Measurements from ENCODE around the gene ZNF638. TPM values are rescaled to one million over a fixed set of nuclear protein-coding genes. Genes with fewer than 3 reads are reported as not detected.

ZNF638 gene
- total and polyA plus RNA-seq, 2 of the 8 experiments (the other 6 are each of a cell fraction or from before 2014, with no cell fraction given), result 45.3 to 143 TPM

DNA sequence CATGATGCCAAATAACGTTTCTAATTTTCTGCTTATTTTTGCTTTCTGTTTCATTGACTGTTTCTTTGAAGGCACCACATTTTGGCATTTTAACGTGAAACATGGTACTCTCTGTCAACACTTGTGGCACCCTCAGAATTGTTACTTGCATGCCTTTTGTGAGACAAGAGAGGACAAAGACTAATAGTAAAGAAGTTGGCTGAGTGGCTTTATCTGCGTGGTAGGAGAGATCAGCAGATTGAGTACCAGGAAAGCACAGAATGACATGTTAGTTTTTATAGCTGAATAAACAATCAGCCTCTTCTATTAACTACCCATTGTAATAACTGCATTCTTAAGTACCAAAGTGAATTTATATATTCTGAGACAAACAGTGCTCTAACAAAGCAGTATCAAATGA, 8.6 kb downstream of the ZNF638 start:
- Histone ChIP-seq H3K79me2 (ENCODE audit: control insufficient read depth in 1 of 2, insufficient read depth in 2 of 2, low read length in 2 of 2) (peaks cover 16 to 99% of the 10 kb centered on the region in 2 experiments), H4K5ac (ENCODE audit: insufficient read length, low read depth, low read length) (no peak overlapping the region), H3K56ac (replicated peaks; ENCODE audit: insufficient read length, low read depth, low read length) (no peak overlapping the region), H3K79me1 (ENCODE audit: low read depth, low read length) (0 out of 2 replicates have a peak, but pooled peaks cover under 1% of the 10 kb centered on the region), H2BK12ac (ENCODE audit: low read depth, low read length) (no peak overlapping the region), H3K4me2 (ENCODE audit: insufficient read depth in 1 of 2, low read depth in 2 of 2, low read length in 2 of 2) (no peak overlapping the region), H4K91ac (replicated peaks; ENCODE audit: insufficient read length, low read length) (no peak overlapping the region), H2AFZ (ENCODE audit: low read length) (no peak overlapping the region), H3K14ac (ENCODE audit: insufficient read length) (no peak overlapping the region), H3K27me3 (replicated peaks in 1 of 4; ENCODE audit: control insufficient read depth in 3 of 4, extremely low read depth in 1 of 4, insufficient read depth in 3 of 4, low read length in 3 of 4) (no peaks in the 10 kb centered on the region), H3K36me3 (ENCODE audit: control insufficient read depth in 2 of 4, insufficient read depth in 4 of 4, low read length in 3 of 4) (no peaks in the 10 kb centered on the region), H3K23ac (ENCODE audit: insufficient read length) (no peak overlapping the region), H3K9ac (replicated peaks in 1 of 4; ENCODE audit: extremely low read depth in 1 of 4, low read depth in 3 of 4, low read length in 3 of 4) (no peak overlapping the region), H3K9me3 (ENCODE audit: insufficient read depth in 2 of 2, low read depth in 1 of 2, low read length in 1 of 2) (no peaks in the 10 kb centered on the region), H3K27ac (ENCODE audit: low read depth, low read length) (no peak overlapping the region), H2BK5ac (ENCODE audit: low read depth, low read length) (no peak overlapping the region), H2AK5ac (ENCODE audit: low read depth, low read length) (no peak overlapping the region), H3K4me1 (replicated peaks in 1 of 4; ENCODE audit: control insufficient read depth in 3 of 4, insufficient read depth in 4 of 4, low read length in 3 of 4) (no peaks in the 10 kb centered on the region; a peak in 2 of 7 replicates), H2BK120ac (replicated peaks; ENCODE audit: low read depth, low read length) (no peak overlapping the region), H2BK20ac (ENCODE audit: low read length) (no peak overlapping the region), H3K18ac (ENCODE audit: extremely low read depth, low read length) (no peak overlapping the region), H3K23me2 (ENCODE audit: low read depth, low read length) (no peaks in the 10 kb centered on the region), H2BK15ac (ENCODE audit: low read length) (no peak overlapping the region), H3K4me3 (ENCODE audit: extremely low read depth in 1 of 4, insufficient read depth in 2 of 4, low read depth in 3 of 4, low read length in 4 of 4) (no peak overlapping the region), H4K20me1 (replicated peaks in 1 of 2; ENCODE audit: control insufficient read depth in 1 of 2, insufficient read depth in 2 of 2, low read length in 2 of 2) (peaks cover 16 to 26% of the 10 kb centered on the region in 2 experiments), H3K4ac (replicated peaks; ENCODE audit: insufficient read length, low read depth, low read length) (no peak overlapping the region), H4K8ac (ENCODE audit: extremely low read depth, insufficient read depth, low read length) (no peak overlapping the region)
- ChIA-PET CTCF (ENCODE audit: partially characterized antibody) (interaction anchor here (1.0 kb wide), 1 partner anchor 8 kb away, joined by 4 read pairs; the partner anchor contains the start of gene ZNF638), POLR2A (ENCODE audit: partially characterized antibody) (interaction anchor here (1.4 kb wide), 1 partner anchor 8 kb away, joined by 7 read pairs; the partner anchor contains the start of gene ZNF638)
- DNase-seq (ENCODE audit: low read depth in 1 of 2, low spot score in 2 of 2) (no peak), FAIRE-seq (no peak)
- 78% methylated on average over 3 of the region's 3 CpGs; no CpG with 5 or more reads in 1 of the 2 experiments for WGBS, 2 experiments (ENCODE audit: extremely low coverage in 1 of 2, insufficient coverage in 1 of 2, insufficient read length in 1 of 2, insufficient replicate concordance in 2 of 2, low coverage in 1 of 2, low lambda C conversion rate in 2 of 2, missing lambda C conversion rate in 1 of 2)
- TF ChIP-seq, protein P1, sequence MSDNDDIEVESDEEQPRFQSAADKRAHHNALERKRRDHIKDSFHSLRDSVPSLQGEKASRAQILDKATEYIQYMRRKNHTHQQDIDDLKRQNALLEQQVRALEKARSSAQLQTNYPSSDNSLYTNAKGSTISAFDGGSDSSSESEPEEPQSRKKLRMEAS (IDR thresholded peaks at IDR 0.05), result no peak
- TF ChIP-seq, protein P2, sequence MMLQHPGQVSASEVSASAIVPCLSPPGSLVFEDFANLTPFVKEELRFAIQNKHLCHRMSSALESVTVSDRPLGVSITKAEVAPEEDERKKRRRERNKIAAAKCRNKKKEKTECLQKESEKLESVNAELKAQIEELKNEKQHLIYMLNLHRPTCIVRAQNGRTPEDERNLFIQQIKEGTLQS (IDR thresholded peaks at IDR 0.05; ENCODE audit: insufficient read depth, low read depth, low read length), result no peak
- TF ChIP-seq KDM1A (IDR thresholded peaks at IDR 0.05; ENCODE audit: borderline replicate concordance, low read length) (no peak), TBP (IDR thresholded peaks at IDR 0.05; ENCODE audit: low read depth, low read length) (no peak), BRCA1 (IDR thresholded peaks at IDR 0.05; ENCODE audit: low read depth, low read length) (no peak), RBBP5 (IDR thresholded peaks at IDR 0.05; ENCODE audit: borderline replicate concordance, low read depth, low read length) (no peak), BCL11A (IDR thresholded peaks at IDR 0.05; ENCODE audit: low read depth in 2 of 2, low read length in 2 of 2) (no peak), SAP30 (IDR thresholded peaks at IDR 0.05; ENCODE audit: insufficient read depth, insufficient replicate concordance, low read length) (no peak)
- TF ChIP-seq, protein P3, sequence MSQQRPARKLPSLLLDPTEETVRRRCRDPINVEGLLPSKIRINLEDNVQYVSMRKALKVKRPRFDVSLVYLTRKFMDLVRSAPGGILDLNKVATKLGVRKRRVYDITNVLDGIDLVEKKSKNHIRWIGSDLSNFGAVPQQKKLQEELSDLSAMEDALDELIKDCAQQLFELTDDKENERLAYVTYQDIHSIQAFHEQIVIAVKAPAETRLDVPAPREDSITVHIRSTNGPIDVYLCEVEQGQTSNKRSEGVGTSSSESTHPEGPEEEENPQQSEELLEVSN (IDR thresholded peaks at IDR 0.05), result no peak

All from H1 (cell line).